Measurements from ENCODE around the gene IFNA5.

IFNA5 gene

DNA sequence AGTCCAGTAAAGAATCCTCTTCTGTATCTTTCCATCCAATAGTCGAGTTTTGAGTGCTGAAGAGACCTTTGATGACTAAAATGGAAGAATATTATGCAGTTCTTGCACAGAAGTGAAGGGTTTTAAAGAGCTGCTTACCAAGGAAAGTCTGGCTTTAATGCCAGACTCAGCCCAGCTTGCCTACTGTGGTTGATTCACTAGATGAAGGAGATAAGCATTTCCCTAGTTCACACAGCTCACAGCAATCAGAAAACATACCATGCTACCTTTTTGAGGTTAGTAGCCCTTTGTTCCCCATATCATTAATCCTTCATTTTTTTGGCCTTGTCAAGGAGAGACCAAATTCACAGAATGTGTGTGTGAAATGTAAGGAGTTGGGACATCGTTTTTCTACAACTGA lies 15.3 kb downstream of the IFNA5 start:
- Histone ChIP-seq H3K9me3 (ENCODE audit: control insufficient read depth, low read length) (no peaks in the 10 kb centered on the region), H3K4me1 (ENCODE audit: control insufficient read depth, insufficient read depth, low read length, poor library complexity, severe bottlenecking) (no peaks in the 10 kb centered on the region), H3K36me3 (ENCODE audit: control insufficient read depth, insufficient read depth, low read length) (no peaks in the 10 kb centered on the region), H3K27ac (ENCODE audit: low read depth, low read length, severe bottlenecking) (no peak overlapping the region), H3K4me3 (ENCODE audit: extremely low read depth, insufficient read depth, low read length, poor library complexity, severe bottlenecking) (no peak overlapping the region)
- no CpG with 5 or more reads among the region's 2 CpGs for WGBS, 2 experiments (ENCODE audit: insufficient coverage in 2 of 2)

DNA sequence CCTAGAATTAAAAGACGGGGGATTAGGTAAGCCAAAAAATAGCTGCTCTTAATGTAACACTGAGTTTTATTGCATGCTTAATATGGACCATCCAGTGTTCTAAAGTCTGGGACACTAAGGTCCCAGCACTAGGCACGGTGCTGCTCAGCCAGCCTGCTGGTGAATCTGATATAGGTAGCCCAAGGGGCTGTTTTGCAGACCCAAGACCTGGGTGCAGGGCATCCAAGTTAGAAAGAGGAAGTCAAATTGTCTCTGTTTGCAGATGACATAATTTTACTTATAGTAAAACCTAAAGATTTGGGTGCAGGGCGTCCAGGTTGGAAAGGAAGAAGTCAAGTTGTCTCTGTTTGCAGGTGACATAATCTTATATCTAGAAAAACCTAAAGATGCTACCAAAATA lies 17.8 kb downstream of the IFNA5 start:
- 88 to 93% methylated on average over 2 of the region's 3 CpGs for WGBS, 2 experiments (ENCODE audit: insufficient coverage in 2 of 2)
- Histone ChIP-seq H3K4me1 (ENCODE audit: control insufficient read depth, insufficient read depth, low read length, poor library complexity, severe bottlenecking) (no peaks in the 10 kb centered on the region), H3K9me3 (ENCODE audit: control insufficient read depth, low read length) (no peaks in the 10 kb centered on the region), H3K4me3 (ENCODE audit: extremely low read depth, insufficient read depth, low read length, poor library complexity, severe bottlenecking) (no peak overlapping the region), H3K27ac (ENCODE audit: low read depth, low read length, severe bottlenecking) (no peak overlapping the region), H3K36me3 (ENCODE audit: control insufficient read depth, insufficient read depth, low read length) (no peaks in the 10 kb centered on the region)

DNA sequence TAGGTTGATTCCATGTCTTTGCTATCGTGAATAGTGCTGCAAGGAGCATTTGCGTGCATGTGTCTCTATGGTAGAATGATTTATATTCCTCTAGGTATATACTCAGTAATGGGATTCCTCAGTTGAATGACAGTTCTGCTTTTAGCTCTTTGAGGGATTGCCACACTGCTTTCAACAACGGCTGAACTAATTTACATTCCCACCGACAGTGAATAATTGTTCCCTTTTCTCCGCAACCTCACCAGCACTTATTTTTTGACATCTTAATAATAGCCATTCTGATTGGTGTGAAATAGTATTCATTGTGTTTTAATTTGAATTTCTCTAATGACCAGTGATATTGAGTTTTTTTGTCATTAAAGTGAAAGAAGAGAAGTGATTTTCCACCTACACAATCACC lies 18.5 kb downstream of the IFNA5 start:
- no peaks in the 10 kb centered on the region for H3K36me3 ChIP-seq (ENCODE audit: control insufficient read depth, insufficient read depth, low read length)
- no peak overlapping the region for H3K4me3 ChIP-seq (ENCODE audit: extremely low read depth, insufficient read depth, low read length, poor library complexity, severe bottlenecking)
- H3K4me1 ChIP-seq (ENCODE audit: control insufficient read depth, insufficient read depth, low read length, poor library complexity, severe bottlenecking), result no peaks in the 10 kb centered on the region
- H3K27ac ChIP-seq (ENCODE audit: low read depth, low read length, severe bottlenecking), result no peak overlapping the region
- no peaks in the 10 kb centered on the region for H3K9me3 ChIP-seq (ENCODE audit: control insufficient read depth, low read length)
- 77% methylated on average over 2 of the region's 5 CpGs; no CpG with 5 or more reads in 1 of the 2 experiments for WGBS, 2 experiments (ENCODE audit: insufficient coverage in 2 of 2)

DNA sequence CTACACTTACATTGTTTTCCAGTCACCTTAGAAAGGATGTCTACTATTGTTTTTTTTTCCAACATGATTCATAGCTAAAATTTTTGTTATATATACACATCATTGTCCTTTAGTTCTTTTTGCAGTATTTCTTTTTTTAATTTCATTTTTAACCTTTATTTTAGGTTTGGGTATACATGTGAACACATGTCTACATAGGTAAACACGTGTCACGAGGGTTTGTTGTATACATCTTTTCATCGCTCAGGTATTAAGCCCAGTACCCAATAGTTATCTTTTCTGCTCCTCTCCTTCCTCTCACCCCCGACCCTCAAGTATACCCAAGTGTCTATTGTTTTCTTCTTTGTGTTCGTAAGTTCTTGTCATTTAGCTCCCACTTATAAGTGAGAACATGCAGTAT lies 19.0 kb downstream of the IFNA5 start:
- Histone ChIP-seq H3K36me3 (ENCODE audit: control insufficient read depth, insufficient read depth, low read length) (no peaks in the 10 kb centered on the region), H3K4me3 (ENCODE audit: extremely low read depth, insufficient read depth, low read length, poor library complexity, severe bottlenecking) (no peak overlapping the region), H3K27ac (ENCODE audit: low read depth, low read length, severe bottlenecking) (no peak overlapping the region), H3K9me3 (ENCODE audit: control insufficient read depth, low read length) (no peaks in the 10 kb centered on the region), H3K4me1 (ENCODE audit: control insufficient read depth, insufficient read depth, low read length, poor library complexity, severe bottlenecking) (no peaks in the 10 kb centered on the region)
- 82% methylated on average over 3 of the region's 5 CpGs for WGBS, 2 experiments (ENCODE audit: insufficient coverage in 2 of 2)

DNA sequence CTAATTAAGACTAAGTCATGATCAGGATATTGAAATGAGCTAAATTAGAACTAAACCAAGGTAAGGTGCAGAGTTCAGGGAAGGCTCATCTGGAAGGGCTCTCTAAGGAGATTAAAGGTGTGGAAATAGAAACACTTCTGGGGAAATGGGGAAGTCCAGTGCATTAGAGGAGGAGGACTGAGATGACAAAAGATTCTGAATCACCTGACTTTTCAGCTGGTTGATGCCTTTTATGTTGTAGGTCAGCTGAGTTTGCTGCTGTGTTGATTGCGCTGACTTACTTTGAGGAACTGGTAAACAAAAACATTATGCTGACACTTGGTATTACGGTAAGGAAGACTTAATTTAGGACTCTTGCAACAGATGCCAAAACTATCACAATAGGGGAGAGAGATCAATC lies 23.8 kb downstream of the IFNA5 start:
- no peaks in the 10 kb centered on the region for H3K4me1 ChIP-seq (ENCODE audit: control insufficient read depth, insufficient read depth, low read length, poor library complexity, severe bottlenecking)
- WGBS, 2 experiments (ENCODE audit: insufficient coverage in 2 of 2), result 90% methylated on average over 2 of the region's 2 CpGs; no CpG with 5 or more reads in 1 of the 2 experiments
- H3K27ac ChIP-seq (ENCODE audit: low read depth, low read length, severe bottlenecking), result no peak overlapping the region
- no peaks in the 10 kb centered on the region for H3K36me3 ChIP-seq (ENCODE audit: control insufficient read depth, insufficient read depth, low read length)
- H3K4me3 ChIP-seq (ENCODE audit: extremely low read depth, insufficient read depth, low read length, poor library complexity, severe bottlenecking), result no peak overlapping the region
- H3K9me3 ChIP-seq (ENCODE audit: control insufficient read depth, low read length), result no peaks in the 10 kb centered on the region

DNA sequence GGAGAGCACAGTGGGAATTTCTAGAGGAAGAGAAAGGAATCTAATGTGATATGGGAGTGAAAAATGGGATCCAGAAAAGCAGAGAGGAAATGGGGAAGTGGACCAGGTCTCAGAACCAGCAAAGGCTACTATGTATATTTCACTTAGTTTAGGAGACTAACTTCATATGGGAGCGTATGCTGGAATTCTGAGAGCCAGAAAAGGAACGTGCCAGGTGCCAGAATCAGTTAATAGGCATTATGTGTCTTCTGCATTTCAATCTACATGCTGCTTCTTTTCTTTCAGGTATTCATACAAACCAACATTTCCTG lies 36.8 kb downstream of the IFNA5 start:
- 37 to 40% methylated on average over 1 to 2 of the region's 2 CpGs for WGBS, 2 experiments (ENCODE audit: insufficient coverage in 2 of 2)
- H3K9me3 ChIP-seq (ENCODE audit: control insufficient read depth, low read length), result no peaks in the 10 kb centered on the region
- H3K27ac ChIP-seq (ENCODE audit: low read depth, low read length, severe bottlenecking), result no peak overlapping the region
- no peaks in the 10 kb centered on the region for H3K4me1 ChIP-seq (ENCODE audit: control insufficient read depth, insufficient read depth, low read length, poor library complexity, severe bottlenecking)
- no peak overlapping the region for H3K4me3 ChIP-seq (ENCODE audit: extremely low read depth, insufficient read depth, low read length, poor library complexity, severe bottlenecking)
- no peaks in the 10 kb centered on the region for H3K36me3 ChIP-seq (ENCODE audit: control insufficient read depth, insufficient read depth, low read length)

DNA sequence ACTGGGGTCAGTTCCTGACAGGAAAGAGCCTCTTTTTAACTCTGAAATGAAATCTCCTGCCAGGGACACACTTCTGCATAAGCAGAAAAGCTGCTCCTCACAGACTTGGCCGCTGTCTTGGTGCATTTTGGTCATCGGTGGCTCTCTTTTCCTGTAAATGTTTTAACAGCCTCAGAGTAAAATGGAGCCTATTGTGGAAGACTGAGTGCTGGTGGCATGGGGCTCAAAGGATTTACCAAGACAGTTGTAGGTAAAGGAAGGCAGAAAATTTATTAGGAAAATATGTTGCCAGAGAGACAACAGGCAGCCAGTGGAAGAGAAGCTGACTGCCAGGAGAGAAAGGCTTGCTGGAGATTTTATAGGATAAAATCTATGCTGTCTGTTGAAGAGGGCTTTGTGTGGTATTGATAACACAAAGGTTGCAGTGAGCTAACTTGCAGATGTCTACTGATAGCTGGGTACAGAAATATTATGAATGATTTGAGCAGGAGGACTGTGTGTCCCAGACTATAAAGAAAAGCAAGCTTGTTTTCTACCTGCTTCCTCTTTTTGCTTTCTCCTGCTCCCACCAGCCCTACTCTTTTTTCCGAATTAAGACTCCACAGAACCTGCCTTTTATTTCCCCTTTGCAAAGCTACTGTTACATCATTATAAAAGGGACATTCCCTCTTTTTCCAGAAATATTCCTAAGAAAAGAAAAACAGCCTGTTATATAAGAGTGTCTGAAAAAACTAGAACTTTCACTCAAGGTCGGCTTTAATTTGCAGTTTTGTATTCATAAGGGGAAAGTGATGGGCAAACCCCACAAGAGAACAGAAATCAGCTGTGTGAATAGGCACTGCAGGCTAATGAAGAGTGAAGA lies 37.4 kb downstream of the IFNA5 start:
- Histone ChIP-seq H3K4me1 (ENCODE audit: control insufficient read depth, insufficient read depth, low read length, poor library complexity, severe bottlenecking) (no peaks in the 10 kb centered on the region), H3K27ac (ENCODE audit: low read depth, low read length, severe bottlenecking) (no peak overlapping the region), H3K36me3 (ENCODE audit: control insufficient read depth, insufficient read depth, low read length) (no peaks in the 10 kb centered on the region), H3K4me3 (ENCODE audit: extremely low read depth, insufficient read depth, low read length, poor library complexity, severe bottlenecking) (no peak overlapping the region), H3K9me3 (ENCODE audit: control insufficient read depth, low read length) (no peaks in the 10 kb centered on the region)
- WGBS, 2 experiments (ENCODE audit: insufficient coverage in 2 of 2), result 77 to 78% methylated on average over 2 to 3 of the region's 4 CpGs

DNA sequence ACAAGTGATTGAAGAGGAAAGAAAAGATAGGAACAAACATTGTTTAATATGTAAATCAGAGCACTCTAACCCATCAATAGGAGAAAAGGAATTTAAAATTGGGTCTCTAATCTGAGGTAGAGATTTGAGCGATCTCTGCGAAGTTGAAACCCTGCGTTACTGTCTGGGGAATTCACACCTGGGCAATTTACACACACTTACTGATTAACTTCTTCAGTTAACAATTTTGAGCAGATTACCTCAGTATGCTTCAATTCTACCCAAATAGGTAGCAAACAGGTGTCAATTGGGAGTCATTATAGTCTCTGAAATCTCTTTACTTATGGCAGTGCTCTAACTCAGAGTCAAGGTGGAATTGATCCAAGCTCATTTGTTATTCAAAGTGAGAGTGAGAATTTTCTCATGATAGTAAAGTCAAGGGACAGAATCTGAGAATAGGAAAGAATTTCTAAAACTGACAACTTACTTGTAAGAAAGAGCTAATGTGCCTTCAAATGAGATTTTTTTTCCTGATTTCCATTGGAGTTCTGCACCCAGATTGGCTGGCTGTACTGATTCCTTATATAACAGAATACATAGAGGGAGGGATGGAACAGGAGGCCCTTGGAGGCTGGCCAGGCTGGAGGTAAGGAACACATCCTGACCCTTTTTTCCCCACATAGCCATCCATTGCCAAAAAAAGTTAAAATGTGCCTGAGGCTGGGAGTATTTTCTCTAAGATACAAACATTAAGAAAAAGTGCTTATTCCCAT lies 38.2 kb downstream of the IFNA5 start:
- no CpG with 5 or more reads among the region's 3 CpGs for WGBS, 2 experiments (ENCODE audit: insufficient coverage in 2 of 2)
- Histone ChIP-seq H3K27ac (ENCODE audit: low read depth, low read length, severe bottlenecking) (no peak overlapping the region), H3K4me3 (ENCODE audit: extremely low read depth, insufficient read depth, low read length, poor library complexity, severe bottlenecking) (no peak overlapping the region), H3K4me1 (ENCODE audit: control insufficient read depth, insufficient read depth, low read length, poor library complexity, severe bottlenecking) (no peaks in the 10 kb centered on the region), H3K36me3 (ENCODE audit: control insufficient read depth, insufficient read depth, low read length) (no peaks in the 10 kb centered on the region), H3K9me3 (ENCODE audit: control insufficient read depth, low read length) (no peaks in the 10 kb centered on the region)

DNA sequence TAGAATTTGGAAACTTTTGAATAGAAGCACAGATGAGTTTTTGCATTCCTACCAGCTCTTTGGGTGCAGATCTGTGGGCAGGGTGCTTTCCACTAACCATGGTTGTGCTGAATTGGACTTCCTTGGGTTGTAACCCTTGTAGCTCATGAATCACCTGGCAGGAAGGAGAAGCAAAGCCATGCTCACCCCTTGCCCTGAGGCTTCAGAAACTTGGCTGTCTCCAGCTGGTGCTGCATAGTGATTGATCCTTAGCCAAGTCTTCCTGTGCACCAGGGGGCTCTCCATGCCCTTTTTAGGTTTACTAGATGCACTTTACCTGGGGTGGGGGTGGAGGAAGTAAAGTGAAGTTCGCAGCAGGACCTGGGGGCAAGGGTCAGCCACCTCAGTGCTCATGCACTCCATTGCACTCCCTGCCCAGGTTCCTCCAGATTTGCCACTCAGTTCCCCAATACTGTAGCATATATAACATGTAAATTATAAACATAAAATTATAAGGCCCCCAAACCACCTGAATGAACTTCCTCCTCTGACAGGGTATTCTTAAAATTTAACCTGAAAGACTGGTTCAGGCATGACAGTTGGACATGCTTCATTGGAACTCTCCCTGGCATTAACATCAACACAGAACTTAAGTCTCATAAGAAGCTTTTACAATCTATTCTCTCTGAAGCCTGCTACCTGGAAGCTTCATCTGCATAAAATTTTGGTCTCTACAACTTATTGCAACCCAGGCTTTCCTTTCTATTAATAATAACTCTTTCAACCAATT lies 39.5 kb downstream of the IFNA5 start:
- no CpG with 5 or more reads among the region's 1 CpG for WGBS, 2 experiments (ENCODE audit: insufficient coverage in 2 of 2)
- H3K9me3 ChIP-seq (ENCODE audit: control insufficient read depth, low read length), result no peaks in the 10 kb centered on the region
- H3K4me1 ChIP-seq (ENCODE audit: control insufficient read depth, insufficient read depth, low read length, poor library complexity, severe bottlenecking), result no peaks in the 10 kb centered on the region
- H3K4me3 ChIP-seq (ENCODE audit: extremely low read depth, insufficient read depth, low read length, poor library complexity, severe bottlenecking), result no peak overlapping the region
- no peaks in the 10 kb centered on the region for H3K36me3 ChIP-seq (ENCODE audit: control insufficient read depth, insufficient read depth, low read length)
- H3K27ac ChIP-seq (ENCODE audit: low read depth, low read length, severe bottlenecking), result no peak overlapping the region

DNA sequence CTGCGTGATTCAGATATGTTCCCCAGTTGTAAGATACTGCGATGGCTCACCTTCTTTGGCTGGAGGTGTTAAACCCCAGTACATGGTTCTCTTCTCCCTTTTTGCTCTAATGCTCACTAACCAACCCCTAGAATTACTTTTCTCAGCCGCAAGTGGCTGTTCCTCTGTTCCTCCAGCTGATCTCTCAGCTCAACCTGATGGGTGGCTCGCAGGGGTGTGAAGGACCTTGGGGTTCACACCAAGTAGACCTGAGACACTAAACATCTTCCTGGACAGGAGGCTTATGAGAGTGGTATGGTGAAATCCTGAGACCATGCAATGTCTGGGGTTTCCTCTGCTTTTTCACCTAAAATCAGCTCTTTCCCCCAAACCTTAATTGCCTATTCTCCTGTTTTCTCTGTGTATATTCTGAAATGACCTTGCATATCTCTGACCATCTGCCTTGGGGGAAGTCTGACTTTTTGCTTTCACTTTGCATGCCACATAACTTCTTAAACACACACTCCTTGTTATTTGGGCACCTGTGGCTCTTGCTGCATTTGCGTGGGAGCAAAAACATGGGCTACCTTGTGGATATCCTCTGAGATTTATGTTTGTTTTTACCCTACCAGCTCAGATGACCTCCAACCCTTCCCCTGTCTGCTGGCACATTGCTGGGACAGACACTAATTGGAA lies 49.4 kb downstream of the IFNA5 start:
- Histone ChIP-seq H3K4me1 (ENCODE audit: control insufficient read depth, insufficient read depth, low read length, poor library complexity, severe bottlenecking) (no peaks in the 10 kb centered on the region), H3K27ac (ENCODE audit: low read depth, low read length, severe bottlenecking) (no peak overlapping the region), H3K9me3 (ENCODE audit: control insufficient read depth, low read length) (no peaks in the 10 kb centered on the region), H3K4me3 (ENCODE audit: extremely low read depth, insufficient read depth, low read length, poor library complexity, severe bottlenecking) (no peak overlapping the region), H3K36me3 (ENCODE audit: control insufficient read depth, insufficient read depth, low read length) (no peaks in the 10 kb centered on the region)
- WGBS, 2 experiments (ENCODE audit: insufficient coverage in 2 of 2), result 78 to 91% methylated on average over 4 of the region's 5 CpGs

Data from mesodermal cell (in vitro differentiated cells).